GM12878 (cell line): Measurements from ENCODE around the gene CEND1. TPM values are rescaled to one million over a fixed set of nuclear protein-coding genes. Genes with fewer than 3 reads are reported as not detected.

Experiments
- ATAC-seq: fragments of 200-7000 bp; cut with Tn5 transposase; 3 replicates; pipeline ENCODE4 v1.9.1; 2020; ENCODE audit warnings: mild to moderate bottlenecking, moderate library complexity
- BruUV-seq: library from RNA; stranded (reverse); fragments of 400-500 nt; replicated peaks from 2 replicates; lab custom pipeline; 2021; lab: Mats Ljungman, UMichigan
- CTCF ChIA-PET: fragments of 300-600 bp; sonication (Branson Sonifier 250); formaldehyde crosslinking; extraction: SDS; loops from one replicate; lab custom pipeline; 2021; ENCODE audit warnings: inconsistent platforms; lab: Yijun Ruan, JAX
- POLR2A ChIA-PET: fragments of 350-600 bp; formaldehyde crosslinking; extraction: SDS; loops from one replicate; lab custom pipeline; 2021; ENCODE audit warnings: inconsistent platforms; lab: Charles Lee
- RAD21 ChIA-PET: fragments of 300-600 bp; sonication (Branson Sonifier 250); formaldehyde crosslinking; loops from one replicate; lab custom pipeline; 2023; ENCODE audit warnings: antibody characterized with exemption; ENCODE audit not compliant: unreplicated experiment; lab: Charles Lee
- SMC1A ChIA-PET: fragments of 300-600 bp; sonication (Branson Sonifier 250); formaldehyde crosslinking; loops from one replicate; lab custom pipeline; 2023; ENCODE audit not compliant: unreplicated experiment, uncharacterized antibody; lab: Charles Lee
- DNase-seq: peaks from one replicate; pipeline ENCODE4 v3.0.0-alpha.2; 2011; ENCODE audit warnings: low read depth, low spot score
- FAIRE-seq: peaks from 3 replicates; lab custom pipeline; 2011; peaks lifted over from hg19 to GRCh38; lab: Jason Lieb, UNC
- H2AFZ ChIP-seq: 2 replicates; pipeline ENCODE4 v1.6.0; 2011; ENCODE audit warnings: low read depth, low read length, control low read depth; ENCODE audit not compliant: control insufficient read depth
- H3K27ac ChIP-seq: 2 replicates; pipeline ENCODE4 v1.5.1; 2011; ENCODE audit warnings: control low read depth; ENCODE audit not compliant: control insufficient read depth, insufficient read depth
- H3K27me3 ChIP-seq, 2 experiments: replicated peaks in 1 of 2; 2 replicates each; pipeline versions ENCODE4 v1.6.0 to v1.6.1; 2011; ENCODE audit warnings: low read length in 1 of 2; ENCODE audit not compliant: control insufficient read depth in 2 of 2, insufficient read depth in 2 of 2
- H3K36me3 ChIP-seq, 2 experiments: 2 replicates each; pipeline ENCODE4 v1.5.1; 2011; ENCODE audit warnings: low read length in 1 of 2; ENCODE audit not compliant: control insufficient read depth in 2 of 2, insufficient read depth in 2 of 2
- H3K4me1 ChIP-seq: 2 replicates; pipeline ENCODE4 v1.6.1; 2011; ENCODE audit warnings: mild to moderate bottlenecking, low read length, moderate library complexity, mixed read lengths; ENCODE audit not compliant: control insufficient read depth, insufficient read depth
- H3K4me2 ChIP-seq: 2 replicates; pipeline ENCODE4 v1.6.0; 2011; ENCODE audit warnings: control low read depth; ENCODE audit not compliant: control insufficient read depth, insufficient read depth
- H3K4me3 ChIP-seq: fragments of 200-600 bp; sonication (generic); 2 replicates; pipeline ENCODE4 v1.5.1; 2016
- H3K79me2 ChIP-seq: 2 replicates; pipeline ENCODE4 v1.6.0; 2011; ENCODE audit warnings: low read length; ENCODE audit not compliant: control insufficient read depth, insufficient read depth
- H3K9ac ChIP-seq: 2 replicates; pipeline ENCODE4 v1.8.0; 2011; ENCODE audit warnings: low read length, control low read depth, mixed read lengths; ENCODE audit not compliant: control insufficient read depth, insufficient read depth
- H3K9me3 ChIP-seq: replicated peaks from 3 replicates; pipeline ENCODE4 v1.5.1; 2011; ENCODE audit warnings: mild to moderate bottlenecking, low read length; ENCODE audit not compliant: control insufficient read depth, insufficient read depth
- H4K20me1 ChIP-seq: 2 replicates; pipeline ENCODE4 v1.6.0; 2011; ENCODE audit not compliant: control insufficient read depth, insufficient read depth
- ATF7 ChIP-seq: fragments of 450-650 bp; IDR thresholded peaks from 2 replicates; pipeline ENCODE4 v1.6.1; 2016; ENCODE audit warnings: low read depth, mild to moderate bottlenecking
- CHD2 ChIP-seq: IDR thresholded peaks from 2 replicates; pipeline ENCODE4 v1.6.1; 2011; ENCODE audit warnings: low read depth, low read length, improper control_type of control experiment, borderline replicate concordance
- EGR1 ChIP-seq, 2 experiments: IDR thresholded peaks; 1 replicate in 1 of 2; 2 replicates in 1 of 2; pipeline ENCODE4 v1.6.1; 2011 to 2012; ENCODE audit warnings: low read depth in 2 of 2, low read length in 2 of 2, borderline replicate concordance in 1 of 2, mild to moderate bottlenecking in 1 of 2, moderate library complexity in 1 of 2
- EP300 ChIP-seq, 2 experiments: fragments of 150-350 bp in 1 of 2; IDR thresholded peaks; 2 replicates each; pipeline ENCODE4 v1.6.1; 2011 to 2012; ENCODE audit warnings: low read depth in 2 of 2, low read length in 2 of 2, borderline replicate concordance in 1 of 2, improper control_type of control experiment in 1 of 2, inconsistent platforms in 1 of 2; ENCODE audit not compliant: control insufficient read depth in 1 of 2
- EZH2 ChIP-seq: IDR thresholded peaks from 2 replicates; pipeline ENCODE4 v1.6.1; 2012; ENCODE audit warnings: low read depth, mild to moderate bottlenecking, control low read depth, inconsistent platforms, low read length, borderline replicate concordance; ENCODE audit not compliant: control insufficient read depth
- HDAC2 ChIP-seq: fragments of 200-600 bp; sonication (generic); IDR thresholded peaks from 2 replicates; pipeline ENCODE4 v1.6.1; 2017
- MTA3 ChIP-seq: IDR thresholded peaks from 2 replicates; pipeline ENCODE4 v1.6.1; 2012; ENCODE audit warnings: low read length, inconsistent platforms, borderline replicate concordance
- NFYA ChIP-seq: IDR thresholded peaks from 2 replicates; pipeline ENCODE4 v1.6.1; 2011; ENCODE audit warnings: low read depth, mild to moderate bottlenecking, low read length, improper control_type of control experiment, borderline replicate concordance
- NR2C1 ChIP-seq: fragments of 450-650 bp; IDR thresholded peaks from 2 replicates; pipeline ENCODE4 v1.6.1; 2017; ENCODE audit warnings: antibody characterized with exemption, mild to moderate bottlenecking, moderate library complexity
- PAX5 ChIP-seq: IDR thresholded peaks from 2 replicates; pipeline ENCODE4 v1.6.1; 2011; ENCODE audit warnings: low read depth, low read length, borderline replicate concordance
- SRF ChIP-seq, 2 experiments: IDR thresholded peaks; 2 replicates each; pipeline ENCODE4 v1.6.1; 2011; ENCODE audit warnings: low read depth in 2 of 2, low read length in 2 of 2, mild to moderate bottlenecking in 1 of 2, moderate library complexity in 1 of 2
- WGBS: methylation state at CpG from one replicate; pipeline ENCODE4 v1.1.6; 2016; ENCODE audit warnings: low lambda C conversion rate; ENCODE audit not compliant: insufficient replicate concordance, insufficient coverage; ENCODE audit errors: missing lambda C conversion rate; 5-methylcytosine and 5-hydroxymethylcytosine counted together
- in situ Hi-C: fragments of 300-500 bp; cut with MboI; formaldehyde crosslinking; loops from 9 replicates; pipeline ENCODE4 v1.14.3; 2018; ENCODE audit warnings: mixed read lengths
- intact Hi-C: fragments of 100-400 bp; cut with micrococcal nuclease; formaldehyde crosslinking; loops from one replicate; pipeline ENCODE4 v1.14.2; 2022; ENCODE audit not compliant: unreplicated experiment
- polyA plus RNA-seq, 11 experiments: library from polyadenylated mRNA; depleted of rRNA in 4 of 11; unstranded in 6 of 11; stranded (reverse) in 5 of 11; fragments of >200 nt; fragmentation: Nextera tagmentation in 4 of 11; fragmentation: Illumina TruSeq in 1 of 11; extraction: Ambion mirVana in 4 of 11; extraction: Trizol in 1 of 11; gene quantifications; 1 replicate in 1 of 11; 2 replicates in 10 of 11; pipeline versions ENCODE4 v1.2.1 to v1.2.3, GENCODE V29; 2011 to 2016; ENCODE audit warnings: inconsistent platforms in 2 of 11, missing spikeins in 2 of 11, low read depth in 1 of 11
- total RNA-seq, 4 experiments: library from RNA; depleted of rRNA in 3 of 4; stranded (reverse); fragments of >200 nt in 3 of 4; fragmentation: Illumina TruSeq in 1 of 4; extraction: Trizol in 1 of 4; gene quantifications; 2 replicates each; pipeline versions ENCODE4 v1.2.1 to v1.2.3, GENCODE V29; 2013 to 2021
- TF ChIP-seq, protein P1 (sequence below): IDR thresholded peaks from 2 replicates; pipeline ENCODE4 v1.6.1; 2011; ENCODE audit warnings: mild to moderate bottlenecking, low read depth, low read length, moderate library complexity; ENCODE audit not compliant: insufficient replicate concordance
- TF ChIP-seq, protein P2 (sequence below): fragments of 450-650 bp; IDR thresholded peaks from 2 replicates; pipeline ENCODE4 v1.6.1; 2016; ENCODE audit warnings: mild to moderate bottlenecking
- TF ChIP-seq, protein P3 (sequence below): fragments of 450-650 bp; IDR thresholded peaks from 2 replicates; pipeline ENCODE4 v1.6.1; 2017; ENCODE audit warnings: mild to moderate bottlenecking, low read depth, inconsistent platforms; ENCODE audit not compliant: poor library complexity, severe bottlenecking

Gene CEND1
- total and polyA plus RNA-seq, 10 of the 15 experiments (the other 5 are each of a cell fraction or from before 2014, with no cell fraction given) = 0.31 to 13.6 (median 7.2) TPM; not detected in 1

DNA sequence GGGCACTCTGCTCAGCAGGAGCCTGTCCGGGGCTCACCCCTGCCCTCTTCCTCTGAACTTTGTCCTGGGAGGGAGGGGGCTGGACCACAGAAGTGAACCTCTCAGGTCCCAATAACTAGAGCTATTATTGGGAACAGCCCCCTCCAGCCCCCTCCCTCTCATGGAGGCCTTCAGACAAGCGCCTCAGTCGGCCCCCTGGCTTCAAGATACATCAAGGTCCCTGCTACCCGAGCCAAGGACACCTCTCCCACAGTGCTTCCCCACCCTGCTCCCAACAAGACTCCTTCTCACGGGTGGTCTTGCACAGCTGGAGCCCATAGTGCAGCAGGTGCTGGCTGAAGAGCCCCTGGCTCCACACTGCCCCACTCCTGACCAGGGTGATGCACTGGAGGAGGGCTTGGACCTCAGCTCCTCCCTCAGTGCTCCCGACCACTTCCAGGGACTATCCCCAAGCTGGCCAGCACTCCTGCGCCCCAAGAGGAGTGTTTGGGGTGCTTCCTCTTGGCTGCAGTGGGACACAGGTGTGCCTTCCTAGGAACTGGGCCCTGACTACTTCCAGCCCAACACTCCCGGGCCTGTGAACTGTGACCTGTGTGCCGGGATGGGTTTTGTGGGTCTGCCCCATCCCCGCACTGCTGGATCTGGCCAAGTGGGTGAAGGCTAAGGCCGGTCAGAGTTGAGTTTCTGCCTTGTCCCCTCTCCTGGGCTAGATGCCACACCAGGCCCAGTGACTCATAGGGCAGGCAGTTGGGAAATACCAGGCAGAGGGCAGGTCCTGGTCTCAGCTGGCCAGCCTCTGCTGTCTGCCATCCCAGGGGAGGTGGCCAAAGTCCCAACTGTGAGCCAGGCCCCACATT, 31.0 kb upstream of the CEND1 start:
- CTCF ChIA-PET = no interaction called here
- TF ChIP-seq NFYA = no peak
- TF ChIP-seq, protein P1, sequence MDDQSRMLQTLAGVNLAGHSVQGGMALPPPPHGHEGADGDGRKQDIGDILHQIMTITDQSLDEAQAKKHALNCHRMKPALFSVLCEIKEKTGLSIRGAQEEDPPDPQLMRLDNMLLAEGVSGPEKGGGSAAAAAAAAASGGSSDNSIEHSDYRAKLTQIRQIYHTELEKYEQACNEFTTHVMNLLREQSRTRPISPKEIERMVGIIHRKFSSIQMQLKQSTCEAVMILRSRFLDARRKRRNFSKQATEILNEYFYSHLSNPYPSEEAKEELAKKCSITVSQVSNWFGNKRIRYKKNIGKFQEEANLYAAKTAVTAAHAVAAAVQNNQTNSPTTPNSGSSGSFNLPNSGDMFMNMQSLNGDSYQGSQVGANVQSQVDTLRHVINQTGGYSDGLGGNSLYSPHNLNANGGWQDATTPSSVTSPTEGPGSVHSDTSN = no peak
- TF ChIP-seq CHD2 = no peak
- TF ChIP-seq, protein P2, sequence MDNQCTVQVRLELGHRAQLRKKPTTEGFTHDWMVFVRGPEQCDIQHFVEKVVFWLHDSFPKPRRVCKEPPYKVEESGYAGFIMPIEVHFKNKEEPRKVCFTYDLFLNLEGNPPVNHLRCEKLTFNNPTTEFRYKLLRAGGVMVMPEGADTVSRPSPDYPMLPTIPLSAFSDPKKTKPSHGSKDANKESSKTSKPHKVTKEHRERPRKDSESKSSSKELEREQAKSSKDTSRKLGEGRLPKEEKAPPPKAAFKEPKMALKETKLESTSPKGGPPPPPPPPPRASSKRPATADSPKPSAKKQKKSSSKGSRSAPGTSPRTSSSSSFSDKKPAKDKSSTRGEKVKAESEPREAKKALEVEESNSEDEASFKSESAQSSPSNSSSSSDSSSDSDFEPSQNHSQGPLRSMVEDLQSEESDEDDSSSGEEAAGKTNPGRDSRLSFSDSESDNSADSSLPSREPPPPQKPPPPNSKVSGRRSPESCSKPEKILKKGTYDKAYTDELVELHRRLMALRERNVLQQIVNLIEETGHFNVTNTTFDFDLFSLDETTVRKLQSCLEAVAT = no peak
- TF ChIP-seq PAX5 = no peak
- no peak for TF ChIP-seq SRF (IDR thresholded peaks at IDR 0.05; ENCODE audit: low read depth in 2 of 2, low read length in 2 of 2)
- no peak for TF ChIP-seq EGR1 (IDR thresholded peaks at IDR 0.05; ENCODE audit: borderline replicate concordance in 1 of 2, low read depth in 2 of 2, low read length in 2 of 2)
- no peak for TF ChIP-seq NR2C1
- TF ChIP-seq, protein P3, sequence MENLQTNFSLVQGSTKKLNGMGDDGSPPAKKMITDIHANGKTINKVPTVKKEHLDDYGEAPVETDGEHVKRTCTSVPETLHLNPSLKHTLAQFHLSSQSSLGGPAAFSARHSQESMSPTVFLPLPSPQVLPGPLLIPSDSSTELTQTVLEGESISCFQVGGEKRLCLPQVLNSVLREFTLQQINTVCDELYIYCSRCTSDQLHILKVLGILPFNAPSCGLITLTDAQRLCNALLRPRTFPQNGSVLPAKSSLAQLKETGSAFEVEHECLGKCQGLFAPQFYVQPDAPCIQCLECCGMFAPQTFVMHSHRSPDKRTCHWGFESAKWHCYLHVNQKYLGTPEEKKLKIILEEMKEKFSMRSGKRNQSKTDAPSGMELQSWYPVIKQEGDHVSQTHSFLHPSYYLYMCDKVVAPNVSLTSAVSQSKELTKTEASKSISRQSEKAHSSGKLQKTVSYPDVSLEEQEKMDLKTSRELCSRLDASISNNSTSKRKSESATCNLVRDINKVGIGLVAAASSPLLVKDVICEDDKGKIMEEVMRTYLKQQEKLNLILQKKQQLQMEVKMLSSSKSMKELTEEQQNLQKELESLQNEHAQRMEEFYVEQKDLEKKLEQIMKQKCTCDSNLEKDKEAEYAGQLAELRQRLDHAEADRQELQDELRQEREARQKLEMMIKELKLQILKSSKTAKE = no peak
- TF ChIP-seq EP300 (IDR thresholded peaks at IDR 0.05; ENCODE audit: borderline replicate concordance in 1 of 2, control insufficient read depth in 1 of 2, low read depth in 2 of 2, low read length in 2 of 2) = no peak
- TF ChIP-seq HDAC2 = no peak
- no peak for TF ChIP-seq ATF7
- TF ChIP-seq MTA3 = no peak
- no peak for TF ChIP-seq EZH2
- TF ChIP-seq, all 136 proteins: peak for 0
- SMC1A ChIA-PET = interaction anchor here (1.9 kb wide), 1 partner anchor 22 kb away, joined by 5 read pairs; the partner anchor contains the start of genes POLR2L and TSPAN4
- in situ Hi-C loops (loop anchor here (25.0 kb wide), 1 partner anchor 1566 kb away; the partner anchor contains the start of gene CD81), intact Hi-C loops (no loop called here)
- 0 out of 2 replicates have a peak overlapping the region, but pooled peaks have one; percentile 73 for H3K27ac ChIP-seq
- no TSS peak for BruUV-seq
- WGBS = 63% methylated on average over 11 of the region's 11 CpGs
- no peaks in the 10 kb centered on the region for H3K9me3 ChIP-seq
- FAIRE-seq = no peak
- peak overlapping the region; percentile 82 for H3K4me3 ChIP-seq
- peak overlapping the region; percentile 90 for H3K4me2 ChIP-seq
- no peak for DNase-seq
- no peak overlapping the region for H2AFZ ChIP-seq
- peaks cover 0 to 2% of the 10 kb centered on the region in 2 experiments; a peak in 3 of 4 replicates for H3K36me3 ChIP-seq
- peaks cover 5% of the 10 kb centered on the region for H3K79me2 ChIP-seq
- no peaks in the 10 kb centered on the region for H3K27me3 ChIP-seq
- RAD21 ChIA-PET = interaction anchor here (1.9 kb wide), 1 partner anchor 12 kb away, joined by 13 read pairs; the partner anchor contains the start of gene RPLP2
- peak overlapping the region; percentile 82 for H3K9ac ChIP-seq
- H3K4me1 ChIP-seq = no peaks in the 10 kb centered on the region; the same call in 1 of the 2 replicates
- no peak for ATAC-seq
- POLR2A ChIA-PET = interaction anchor here (1.8 to 4.3 kb wide), 5 partner anchors 8 to 23 kb away, joined by 9 to 33 read pairs (median 18); partner anchors contain the start of genes CRACR2B, PIDD1, RPLP2 and TSPAN4
- no peaks in the 10 kb centered on the region; the same call in 1 of the 2 replicates for H4K20me1 ChIP-seq
